ENCODE measurements around the gene PRSS36. TPM values are rescaled to one million over a fixed set of nuclear protein-coding genes. Genes with fewer than 3 reads are reported as not detected.

The PRSS36 gene
- total RNA-seq, 4 donors from 2014 or later = 4.1 to 8.8 (median 6.8) TPM

DNA sequence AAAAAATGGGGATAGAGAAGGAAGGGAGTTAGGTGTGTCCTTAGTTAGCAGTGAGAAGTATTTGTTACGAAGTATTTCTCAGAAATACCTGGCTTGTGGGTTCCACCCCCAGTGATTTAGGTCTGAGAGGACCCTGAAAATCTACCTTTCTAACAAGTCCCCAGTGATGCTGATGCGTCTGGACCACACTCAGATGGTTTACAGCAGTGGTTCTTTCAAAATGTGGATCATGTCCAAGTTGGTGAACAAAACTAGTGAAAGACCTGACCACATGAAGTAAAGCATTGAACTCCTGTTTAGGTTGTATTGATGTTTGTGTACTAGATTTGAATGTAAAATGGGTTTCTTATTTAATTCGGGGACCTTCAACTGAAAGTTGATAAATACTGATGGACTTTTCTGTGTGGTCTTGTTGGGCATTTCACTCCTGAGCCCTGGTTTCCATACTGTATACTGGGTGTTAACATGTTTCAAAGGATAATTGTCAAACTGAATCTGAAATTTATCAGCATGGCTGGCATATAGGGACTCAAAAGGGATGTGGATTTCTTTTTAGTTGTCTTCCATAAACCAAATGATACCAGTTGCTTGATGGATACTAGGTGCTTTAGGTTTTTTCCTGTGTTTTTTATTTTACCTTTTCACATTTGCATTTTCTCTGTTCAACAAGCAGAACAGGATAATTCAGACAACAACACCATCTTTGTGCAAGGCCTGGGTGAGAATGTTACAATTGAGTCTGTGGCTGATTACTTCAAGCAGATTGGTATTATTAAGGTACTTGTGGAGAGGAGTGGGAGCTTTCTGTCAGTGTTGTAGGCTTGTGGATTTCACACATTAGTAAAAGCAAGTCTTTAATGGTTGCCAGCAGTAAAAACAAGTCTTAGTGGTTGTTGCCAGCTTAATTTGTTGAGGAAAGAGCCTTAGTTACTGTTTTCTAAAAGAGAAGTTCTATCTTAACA, 38.9 kb upstream of the PRSS36 start:
- ATAC-seq (ENCODE audit: low FRiP score) (no peak), DNase-seq (ENCODE audit: low spot score) (no peak)
- no peak for TF ChIP-seq CTCF (IDR thresholded peaks at IDR 0.05)

GRCh38 chr16:31187808-31188189, 37.9 kb upstream of the PRSS36 start:
- no peak for ATAC-seq (ENCODE audit: low FRiP score)

DNA sequence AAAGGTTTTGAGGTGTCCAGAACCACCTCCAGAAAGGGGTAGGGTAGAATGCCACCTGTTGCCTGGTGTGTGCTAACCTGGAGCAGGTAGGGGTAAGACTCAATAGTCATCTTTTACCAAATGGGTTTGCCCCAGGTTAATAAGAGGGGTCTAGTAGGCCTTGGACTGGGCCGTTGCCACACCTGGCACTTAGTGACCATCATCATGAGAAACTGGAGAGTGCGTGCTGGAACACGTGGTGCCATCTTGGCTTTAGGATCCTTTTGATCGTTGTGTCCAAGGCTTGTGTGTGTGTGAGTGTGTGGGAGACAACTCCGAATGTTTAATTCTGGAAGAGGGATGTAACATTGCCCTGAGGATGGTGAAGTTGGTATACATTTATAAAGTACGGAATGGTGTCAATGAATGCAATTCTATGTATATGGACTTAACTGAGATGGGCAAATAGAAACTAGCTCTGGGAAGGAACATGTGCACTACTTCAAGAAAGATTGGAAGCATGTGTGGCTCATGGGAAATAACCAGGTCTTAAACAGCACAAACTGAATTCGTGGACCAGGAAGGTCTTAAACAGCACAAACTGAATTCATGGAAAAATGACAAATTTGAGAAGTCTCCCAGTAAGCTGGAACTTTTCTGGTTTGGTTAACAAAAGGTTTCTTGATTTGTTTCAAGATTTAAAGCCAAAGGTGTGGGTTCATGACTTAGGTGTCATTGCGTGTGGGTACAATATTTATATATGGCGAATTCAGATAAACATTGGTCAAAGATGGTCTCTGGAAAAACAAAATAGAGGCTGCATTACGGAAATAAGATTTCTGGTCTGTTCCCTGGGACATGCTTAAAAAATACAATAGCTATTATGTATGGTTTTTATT, 37.3 kb upstream of the PRSS36 start:
- ATAC-seq (ENCODE audit: low FRiP score) (no peak), DNase-seq (ENCODE audit: low spot score) (no peak)
- no peak for TF ChIP-seq CTCF (IDR thresholded peaks at IDR 0.05)

More at GRCh38 chr16:31187808-31188189, 37.9 kb upstream of the PRSS36 start:
- TF ChIP-seq CTCF (IDR thresholded peaks at IDR 0.05) = no peak
- no peak for DNase-seq (ENCODE audit: low spot score)

DNA sequence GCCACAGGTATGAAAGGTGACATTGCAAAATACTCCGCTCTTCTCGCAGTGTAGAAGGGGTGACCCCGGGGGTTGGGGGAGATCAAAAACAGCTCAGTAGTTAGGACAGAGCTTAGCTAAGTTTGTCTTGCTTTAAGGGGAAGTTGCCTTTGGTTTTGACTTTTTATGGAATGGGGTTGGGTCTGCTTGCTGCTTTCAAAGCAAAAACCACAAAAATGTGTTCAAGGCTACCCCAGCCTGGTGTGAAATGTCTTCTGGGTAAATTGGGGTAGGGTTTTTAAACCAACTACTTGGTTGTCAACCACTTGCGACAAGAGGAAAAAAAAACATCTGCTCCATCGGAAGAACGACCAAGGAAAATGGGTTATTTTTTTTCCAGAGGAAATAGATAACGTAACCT, 36.3 kb upstream of the PRSS36 start:
- no peak for TF ChIP-seq CTCF (IDR thresholded peaks at IDR 0.05)
- no peak for DNase-seq (ENCODE audit: low spot score)
- ATAC-seq (ENCODE audit: low FRiP score) = no peak

DNA sequence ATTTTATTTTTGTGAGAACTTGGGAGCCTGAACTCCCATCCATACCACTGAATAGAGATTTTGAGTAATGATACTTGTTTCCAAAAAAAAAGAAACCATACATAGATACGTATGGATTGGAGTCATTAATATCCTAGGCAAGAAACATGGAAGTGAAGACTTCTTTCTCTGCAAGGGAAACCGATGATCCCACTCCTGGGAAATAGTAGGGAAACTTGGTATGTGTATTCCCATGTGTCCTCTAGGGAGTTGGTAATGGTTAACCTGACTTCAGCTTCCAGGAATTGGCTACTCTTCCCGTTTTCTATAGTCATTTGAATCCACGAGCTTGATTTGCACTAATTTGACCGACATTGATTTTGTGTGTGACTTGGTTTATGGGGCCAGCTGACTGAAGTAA, 35.5 kb upstream of the PRSS36 start:
- TF ChIP-seq CTCF (IDR thresholded peaks at IDR 0.05) = no peak
- no peak for ATAC-seq (ENCODE audit: low FRiP score)
- no peak for DNase-seq (ENCODE audit: low spot score)

DNA sequence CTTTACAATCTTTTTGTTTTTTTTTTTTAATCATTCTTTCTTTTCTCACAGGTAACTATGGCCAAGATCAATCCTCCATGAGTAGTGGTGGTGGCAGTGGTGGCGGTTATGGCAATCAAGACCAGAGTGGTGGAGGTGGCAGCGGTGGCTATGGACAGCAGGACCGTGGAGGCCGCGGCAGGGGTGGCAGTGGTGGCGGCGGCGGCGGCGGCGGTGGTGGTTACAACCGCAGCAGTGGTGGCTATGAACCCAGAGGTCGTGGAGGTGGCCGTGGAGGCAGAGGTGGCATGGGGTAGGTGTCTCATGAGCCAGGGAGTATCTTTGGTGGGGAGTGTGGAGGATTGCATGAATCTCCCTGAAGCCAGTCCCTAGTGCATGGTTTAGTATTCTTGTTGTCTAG, 35.0 kb upstream of the PRSS36 start:
- DNase-seq (ENCODE audit: low spot score) = no peak
- no peak for TF ChIP-seq CTCF (IDR thresholded peaks at IDR 0.05)
- no peak for ATAC-seq (ENCODE audit: low FRiP score)

Data from omental fat pad (tissue), 4 donors.